Measurements from ENCODE around the gene NUDT19. TPM values are rescaled to one million over a fixed set of nuclear protein-coding genes. Genes with fewer than 3 reads are reported as not detected.

NUDT19 gene
- total and polyA plus RNA-seq, 9 of the 15 experiments (the other 6 are each of a cell fraction or from before 2014, with no cell fraction given), result 9.6 to 38.6 (median 14.4) TPM

DNA sequence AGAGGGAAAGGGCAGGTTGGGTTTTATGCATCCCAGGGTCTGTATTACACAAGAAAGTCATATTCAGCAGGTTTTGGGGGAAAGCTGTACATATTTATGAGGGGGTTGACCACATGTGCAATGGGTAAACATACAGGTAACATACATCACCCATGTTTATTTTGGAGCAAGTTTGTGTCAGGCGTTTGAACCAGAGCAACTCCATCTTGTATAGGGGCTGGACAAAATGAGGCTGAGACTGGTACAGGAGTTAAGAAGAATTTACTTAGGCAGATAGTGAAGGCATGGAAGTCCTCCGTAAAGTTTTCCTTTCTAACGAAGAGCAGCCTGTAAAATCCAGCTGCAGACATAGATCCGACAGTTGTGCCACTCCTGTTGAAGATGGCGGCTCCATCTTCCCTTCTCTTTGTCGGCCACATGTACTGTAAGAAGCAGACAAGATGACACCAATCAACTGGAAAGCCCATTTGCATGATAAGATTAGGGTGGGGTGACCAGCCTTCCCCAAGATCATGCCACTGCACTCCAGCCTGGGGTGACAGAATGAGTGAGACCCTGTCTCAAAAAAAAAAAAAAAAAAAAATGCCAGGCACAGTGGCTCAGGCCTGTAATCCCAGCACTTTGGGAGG is 4.7 kb upstream of the NUDT19 start (continued):
- TF ChIP-seq RUNX1 (IDR thresholded peaks at IDR 0.05; ENCODE audit: low read depth) (no peak), SIN3A (IDR thresholded peaks at IDR 0.05; ENCODE audit: borderline replicate concordance in 2 of 2, control insufficient read depth in 1 of 2, low read depth in 2 of 2, low read length in 2 of 2) (no peak), MTF1 (CRISPR knock-in tag; IDR thresholded peaks at IDR 0.05; ENCODE audit: borderline replicate concordance) (peak; percentile 95), ZNF347 (CRISPR knock-in tag; IDR thresholded peaks at IDR 0.05; ENCODE audit: low read depth) (peak; percentile 78; the same call in 1 of the 2 replicates), NFXL1 (CRISPR knock-in tag; IDR thresholded peaks at IDR 0.05) (peak; percentile 90; the same call in 1 of the 2 replicates), ZNF699 (CRISPR knock-in tag; IDR thresholded peaks at IDR 0.05; ENCODE audit: insufficient replicate concordance) (peak; percentile 81), HES1 (IDR thresholded peaks at IDR 0.05; ENCODE audit: low read depth) (no peak), ZFP1 (CRISPR knock-in tag; IDR thresholded peaks at IDR 0.05) (peak; percentile 82), ZNF644 (tag; IDR thresholded peaks at IDR 0.05; ENCODE audit: low read depth) (peak; percentile 63; the same call in 1 of the 2 replicates), ZNF165 (CRISPR knock-in tag; IDR thresholded peaks at IDR 0.05; ENCODE audit: borderline replicate concordance) (peak; percentile 42; the same call in 1 of the 2 replicates), SP2 (IDR thresholded peaks at IDR 0.05; ENCODE audit: extremely low read depth, low read depth, low read length, poor library complexity, severe bottlenecking) (no peak), ZNF696 (CRISPR knock-in tag; conservative IDR thresholded peaks at IDR 0.05) (peak; percentile 79; the same call in 1 of the 2 replicates), HNRNPL (IDR thresholded peaks at IDR 0.05; ENCODE audit: low read depth, low read length) (no peak)
- TF ChIP-seq, protein P1, sequence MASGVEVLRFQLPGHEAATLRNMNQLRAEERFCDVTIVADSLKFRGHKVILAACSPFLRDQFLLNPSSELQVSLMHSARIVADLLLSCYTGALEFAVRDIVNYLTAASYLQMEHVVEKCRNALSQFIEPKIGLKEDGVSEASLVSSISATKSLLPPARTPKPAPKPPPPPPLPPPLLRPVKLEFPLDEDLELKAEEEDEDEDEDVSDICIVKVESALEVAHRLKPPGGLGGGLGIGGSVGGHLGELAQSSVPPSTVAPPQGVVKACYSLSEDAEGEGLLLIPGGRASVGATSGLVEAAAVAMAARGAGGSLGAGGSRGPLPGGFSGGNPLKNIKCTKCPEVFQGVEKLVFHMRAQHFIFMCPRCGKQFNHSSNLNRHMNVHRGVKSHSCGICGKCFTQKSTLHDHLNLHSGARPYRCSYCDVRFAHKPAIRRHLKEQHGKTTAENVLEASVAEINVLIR (CRISPR knock-in tag; IDR thresholded peaks at IDR 0.05), result peak; percentile 80
- TF ChIP-seq, protein P2, sequence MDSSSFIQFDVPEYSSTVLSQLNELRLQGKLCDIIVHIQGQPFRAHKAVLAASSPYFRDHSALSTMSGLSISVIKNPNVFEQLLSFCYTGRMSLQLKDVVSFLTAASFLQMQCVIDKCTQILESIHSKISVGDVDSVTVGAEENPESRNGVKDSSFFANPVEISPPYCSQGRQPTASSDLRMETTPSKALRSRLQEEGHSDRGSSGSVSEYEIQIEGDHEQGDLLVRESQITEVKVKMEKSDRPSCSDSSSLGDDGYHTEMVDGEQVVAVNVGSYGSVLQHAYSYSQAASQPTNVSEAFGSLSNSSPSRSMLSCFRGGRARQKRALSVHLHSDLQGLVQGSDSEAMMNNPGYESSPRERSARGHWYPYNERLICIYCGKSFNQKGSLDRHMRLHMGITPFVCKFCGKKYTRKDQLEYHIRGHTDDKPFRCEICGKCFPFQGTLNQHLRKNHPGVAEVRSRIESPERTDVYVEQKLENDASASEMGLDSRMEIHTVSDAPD (CRISPR knock-in tag; IDR thresholded peaks at IDR 0.05), result peak; percentile 47; the same call in 1 of the 2 replicates
- TF ChIP-seq, protein P3, sequence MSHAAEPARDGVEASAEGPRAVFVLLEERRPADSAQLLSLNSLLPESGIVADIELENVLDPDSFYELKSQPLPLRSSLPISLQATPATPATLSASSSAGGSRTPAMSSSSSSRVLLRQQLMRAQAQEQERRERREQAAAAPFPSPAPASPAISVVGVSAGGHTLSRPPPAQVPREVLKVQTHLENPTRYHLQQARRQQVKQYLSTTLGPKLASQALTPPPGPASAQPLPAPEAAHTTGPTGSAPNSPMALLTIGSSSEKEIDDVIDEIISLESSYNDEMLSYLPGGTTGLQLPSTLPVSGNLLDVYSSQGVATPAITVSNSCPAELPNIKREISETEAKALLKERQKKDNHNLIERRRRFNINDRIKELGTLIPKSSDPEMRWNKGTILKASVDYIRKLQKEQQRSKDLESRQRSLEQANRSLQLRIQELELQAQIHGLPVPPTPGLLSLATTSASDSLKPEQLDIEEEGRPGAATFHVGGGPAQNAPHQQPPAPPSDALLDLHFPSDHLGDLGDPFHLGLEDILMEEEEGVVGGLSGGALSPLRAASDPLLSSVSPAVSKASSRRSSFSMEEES (CRISPR knock-in tag; IDR thresholded peaks at IDR 0.05), result peak; percentile 53
- TF ChIP-seq, protein P4, sequence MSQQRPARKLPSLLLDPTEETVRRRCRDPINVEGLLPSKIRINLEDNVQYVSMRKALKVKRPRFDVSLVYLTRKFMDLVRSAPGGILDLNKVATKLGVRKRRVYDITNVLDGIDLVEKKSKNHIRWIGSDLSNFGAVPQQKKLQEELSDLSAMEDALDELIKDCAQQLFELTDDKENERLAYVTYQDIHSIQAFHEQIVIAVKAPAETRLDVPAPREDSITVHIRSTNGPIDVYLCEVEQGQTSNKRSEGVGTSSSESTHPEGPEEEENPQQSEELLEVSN (IDR thresholded peaks at IDR 0.05; ENCODE audit: borderline replicate concordance in 1 of 2, extremely low read depth in 1 of 2, insufficient read depth in 1 of 2, insufficient read length in 1 of 2, low read depth in 1 of 2, low read length in 1 of 2, poor library complexity in 1 of 2, severe bottlenecking in 1 of 2), result no peak
- TF ChIP-seq, protein P5, sequence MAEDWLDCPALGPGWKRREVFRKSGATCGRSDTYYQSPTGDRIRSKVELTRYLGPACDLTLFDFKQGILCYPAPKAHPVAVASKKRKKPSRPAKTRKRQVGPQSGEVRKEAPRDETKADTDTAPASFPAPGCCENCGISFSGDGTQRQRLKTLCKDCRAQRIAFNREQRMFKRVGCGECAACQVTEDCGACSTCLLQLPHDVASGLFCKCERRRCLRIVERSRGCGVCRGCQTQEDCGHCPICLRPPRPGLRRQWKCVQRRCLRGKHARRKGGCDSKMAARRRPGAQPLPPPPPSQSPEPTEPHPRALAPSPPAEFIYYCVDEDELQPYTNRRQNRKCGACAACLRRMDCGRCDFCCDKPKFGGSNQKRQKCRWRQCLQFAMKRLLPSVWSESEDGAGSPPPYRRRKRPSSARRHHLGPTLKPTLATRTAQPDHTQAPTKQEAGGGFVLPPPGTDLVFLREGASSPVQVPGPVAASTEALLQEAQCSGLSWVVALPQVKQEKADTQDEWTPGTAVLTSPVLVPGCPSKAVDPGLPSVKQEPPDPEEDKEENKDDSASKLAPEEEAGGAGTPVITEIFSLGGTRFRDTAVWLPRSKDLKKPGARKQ (CRISPR knock-in tag; IDR thresholded peaks at IDR 0.05), result 0 out of 2 replicates have a peak, but pooled peaks have one; percentile 62

Data from K562 (cell line).